ENCODE data around the gene NFS1.
A peak's percentile ranks its signal among the peaks of the same experiment; 100 is the strongest.

NFS1 gene

DNA sequence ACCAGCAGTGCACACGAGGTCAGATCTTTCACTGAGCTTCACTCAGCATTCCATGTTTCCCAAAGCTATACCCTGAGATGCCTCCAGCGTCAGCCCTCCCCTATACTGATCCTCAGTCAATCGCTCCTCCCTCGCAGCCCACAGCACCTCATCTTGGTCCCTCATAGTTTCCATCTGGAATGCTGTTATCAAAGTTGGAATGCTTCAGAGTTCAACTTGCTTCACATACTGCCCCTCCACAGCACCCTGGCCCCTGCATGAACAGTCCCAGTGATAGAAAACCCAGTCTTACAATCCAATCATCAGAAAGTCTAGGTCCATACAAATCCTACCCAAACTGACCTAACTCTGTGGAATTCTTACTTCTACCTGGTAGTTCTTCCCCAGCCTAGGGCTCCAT is 63.5 kb downstream of the NFS1 start:
- no peak for DNase-seq

DNA sequence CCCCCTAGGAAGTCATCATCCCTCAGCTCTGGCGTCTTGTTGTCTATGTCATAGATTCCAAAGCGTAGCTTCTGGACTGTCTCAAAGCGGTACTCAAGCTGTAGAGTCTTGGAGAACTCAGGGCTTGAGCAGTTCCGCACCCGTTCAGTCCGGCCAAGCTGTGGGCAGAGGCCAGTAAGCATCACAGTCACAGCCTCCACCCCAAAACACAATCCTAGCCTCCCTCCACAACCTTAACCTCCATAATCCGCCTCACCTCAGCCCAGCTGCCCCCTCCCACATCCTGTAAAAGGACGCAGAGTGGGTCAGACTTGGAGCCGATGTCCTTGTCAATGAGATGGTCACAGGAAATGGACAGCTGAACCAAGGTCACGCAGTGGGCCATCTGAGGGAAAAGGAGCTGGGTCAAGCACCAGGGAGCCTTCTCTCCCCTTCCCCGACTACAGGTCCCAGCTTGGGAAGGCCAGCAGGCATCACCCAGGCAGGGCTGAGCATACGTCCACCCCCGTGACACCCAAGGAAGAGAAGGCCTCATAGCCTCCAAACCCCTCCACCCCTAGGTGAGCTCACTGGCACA is 66.5 kb downstream of the NFS1 start:
- DNase-seq, result no peak

DNA sequence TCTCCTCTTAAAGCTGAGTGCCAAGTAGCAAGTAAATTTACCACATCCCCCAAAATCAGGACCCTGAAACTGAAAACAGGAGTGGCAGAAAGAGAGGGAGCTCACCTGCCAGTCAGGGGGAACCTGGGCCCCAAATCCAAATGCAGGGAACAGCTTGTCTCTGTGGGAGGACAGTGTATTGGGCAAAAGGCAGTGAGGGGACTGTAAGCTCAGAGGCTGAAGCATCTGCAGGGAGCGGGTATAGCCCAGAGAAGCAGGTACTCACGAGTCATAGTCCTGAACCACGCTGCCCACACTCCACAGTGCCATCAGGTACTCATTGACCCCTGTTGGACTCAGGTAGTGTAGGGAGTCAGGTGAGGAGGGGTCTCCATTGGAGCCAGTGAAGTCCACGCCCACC is 68.5 kb downstream of the NFS1 start:
- no peak for DNase-seq

DNA sequence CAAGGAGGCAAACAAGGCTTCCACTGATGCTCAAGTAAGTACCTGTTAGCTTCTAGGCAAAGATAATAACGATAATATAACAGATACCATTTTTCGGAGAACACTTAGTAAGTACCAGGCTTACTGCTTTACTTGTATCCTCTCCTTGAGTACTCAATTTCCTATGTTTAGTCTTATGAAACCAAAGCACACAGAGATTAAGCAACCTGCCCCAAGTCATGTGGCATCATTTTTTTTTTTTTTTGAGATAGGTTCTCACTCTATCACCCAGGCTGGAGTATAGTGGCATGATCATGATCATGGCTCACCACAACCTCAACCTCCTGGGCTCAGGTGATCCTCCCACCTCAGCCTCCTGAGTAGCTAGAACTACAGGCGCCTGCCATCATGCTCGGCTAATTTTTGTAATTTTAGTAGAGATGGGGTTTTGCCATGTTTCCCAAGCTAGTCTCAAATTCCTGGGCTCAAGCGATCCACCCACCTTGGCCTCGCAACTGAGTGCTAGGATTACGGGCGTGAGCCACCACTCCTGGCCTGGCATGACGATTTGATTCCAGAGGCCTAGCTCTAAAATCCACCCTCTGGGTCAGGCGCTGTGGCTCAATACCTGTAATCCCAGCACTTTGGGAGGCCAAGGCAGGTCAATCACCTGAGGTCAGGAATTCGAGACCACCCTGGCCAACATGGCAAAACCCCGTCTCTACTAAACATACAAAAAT is 69.6 kb downstream of the NFS1 start:
- DNase-seq, result no peak

DNA sequence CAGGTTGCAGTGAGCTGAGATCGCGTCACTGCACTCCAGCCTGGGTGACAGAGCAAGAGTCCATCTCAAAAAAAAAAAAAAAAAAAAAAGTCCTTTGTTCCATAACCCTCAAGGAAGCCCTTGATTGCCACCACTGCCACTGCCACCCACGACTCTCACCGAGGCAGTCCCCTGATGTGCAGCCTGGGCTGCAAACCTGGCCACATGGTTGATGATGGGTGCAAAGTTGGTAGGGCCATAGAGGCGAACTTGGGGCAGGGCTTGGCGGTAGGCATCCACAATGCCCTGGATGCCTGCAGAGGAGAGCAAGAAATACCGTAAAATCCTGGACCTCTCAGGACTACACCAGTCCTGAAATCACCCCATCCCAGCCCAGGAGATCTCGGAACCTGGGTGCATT is 72.0 kb downstream of the NFS1 start:
- DNase-seq, result no peak

DNA sequence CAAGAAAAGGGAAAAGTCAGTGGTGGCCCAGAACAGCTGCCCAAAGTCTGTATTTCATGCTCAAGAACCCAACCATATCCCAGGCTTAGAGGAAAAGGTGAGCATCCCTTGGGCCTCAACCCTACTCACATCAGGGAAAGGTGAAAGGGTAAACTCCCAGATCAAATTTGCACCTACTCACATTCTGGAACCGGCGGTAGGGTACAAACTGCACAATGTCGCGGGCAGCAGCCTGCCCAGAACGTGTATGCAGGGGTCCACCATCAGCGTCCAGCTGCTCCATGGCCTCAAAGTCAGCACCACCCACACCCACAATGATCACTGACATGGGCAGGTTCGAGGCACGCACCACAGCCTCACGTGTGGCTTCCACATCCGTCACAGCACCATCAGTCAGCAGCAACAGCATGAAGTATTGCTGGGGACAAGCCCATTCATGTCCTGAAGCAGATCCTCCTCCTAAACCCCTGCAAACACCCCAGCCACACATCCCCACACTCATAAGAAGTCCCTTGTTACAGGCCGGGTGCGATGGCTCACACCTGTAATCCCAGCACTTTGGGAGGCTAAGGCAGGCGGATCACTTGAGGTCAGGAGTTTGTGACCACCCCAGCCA is 72.7 kb downstream of the NFS1 start:
- no peak for DNase-seq

DNA sequence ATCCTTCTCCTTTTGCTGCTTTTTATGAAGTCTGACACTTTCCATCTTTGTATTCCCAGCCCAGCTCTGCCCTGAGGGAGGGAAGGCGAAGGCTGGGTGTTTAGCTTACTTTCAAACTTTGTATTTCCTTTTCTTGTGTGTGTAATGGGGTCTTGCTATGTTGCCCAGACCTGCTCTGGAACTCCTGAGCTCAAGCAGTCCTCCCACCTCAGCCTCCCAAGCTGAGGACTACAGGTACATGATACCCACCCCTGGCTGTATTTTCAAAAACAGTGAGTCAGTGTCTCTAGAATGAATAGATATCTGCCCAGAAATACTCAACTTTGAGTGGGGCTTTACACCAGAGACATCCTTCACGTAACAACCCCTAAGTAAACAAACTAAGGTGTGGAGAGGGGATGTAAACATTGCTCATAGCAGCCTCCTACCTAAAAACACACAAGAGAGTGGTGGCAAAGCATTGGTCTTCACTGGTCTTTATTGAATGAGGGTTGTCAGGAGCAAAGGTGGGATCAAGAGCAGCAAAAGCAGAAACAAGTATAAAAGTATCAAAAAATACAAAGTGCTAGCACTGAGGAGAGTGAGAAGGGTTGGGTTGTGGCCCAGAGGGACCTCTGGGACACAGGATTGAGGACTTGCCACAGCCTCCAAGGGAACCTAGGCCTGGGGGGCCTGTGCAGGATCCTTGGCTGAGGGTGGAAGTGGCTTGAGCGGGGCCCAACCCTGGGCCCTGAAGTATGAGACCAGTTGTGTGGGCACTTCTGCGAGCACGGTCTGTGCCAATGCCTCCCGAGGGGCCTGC is 73.4 kb downstream of the NFS1 start:
- no peak for DNase-seq

DNA sequence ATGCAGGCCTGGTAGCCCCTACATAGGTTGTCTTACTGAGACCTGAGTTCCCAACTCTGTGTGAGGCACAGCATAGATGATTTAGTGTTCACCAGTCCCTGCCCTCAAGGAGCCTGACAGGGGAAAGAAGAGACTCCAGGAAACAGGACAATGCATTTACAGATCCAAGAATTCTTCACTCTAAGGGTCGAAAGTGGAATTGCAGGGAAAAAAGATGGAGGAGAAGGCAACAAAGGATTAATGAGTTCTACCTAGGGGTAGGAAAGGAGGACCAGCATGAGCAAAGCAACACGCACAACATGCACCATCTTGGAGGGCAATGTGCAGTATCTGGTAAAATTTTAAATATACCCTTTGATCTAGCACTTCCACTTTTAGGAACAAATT is 77.6 kb downstream of the NFS1 start:
- no peak for DNase-seq

DNA sequence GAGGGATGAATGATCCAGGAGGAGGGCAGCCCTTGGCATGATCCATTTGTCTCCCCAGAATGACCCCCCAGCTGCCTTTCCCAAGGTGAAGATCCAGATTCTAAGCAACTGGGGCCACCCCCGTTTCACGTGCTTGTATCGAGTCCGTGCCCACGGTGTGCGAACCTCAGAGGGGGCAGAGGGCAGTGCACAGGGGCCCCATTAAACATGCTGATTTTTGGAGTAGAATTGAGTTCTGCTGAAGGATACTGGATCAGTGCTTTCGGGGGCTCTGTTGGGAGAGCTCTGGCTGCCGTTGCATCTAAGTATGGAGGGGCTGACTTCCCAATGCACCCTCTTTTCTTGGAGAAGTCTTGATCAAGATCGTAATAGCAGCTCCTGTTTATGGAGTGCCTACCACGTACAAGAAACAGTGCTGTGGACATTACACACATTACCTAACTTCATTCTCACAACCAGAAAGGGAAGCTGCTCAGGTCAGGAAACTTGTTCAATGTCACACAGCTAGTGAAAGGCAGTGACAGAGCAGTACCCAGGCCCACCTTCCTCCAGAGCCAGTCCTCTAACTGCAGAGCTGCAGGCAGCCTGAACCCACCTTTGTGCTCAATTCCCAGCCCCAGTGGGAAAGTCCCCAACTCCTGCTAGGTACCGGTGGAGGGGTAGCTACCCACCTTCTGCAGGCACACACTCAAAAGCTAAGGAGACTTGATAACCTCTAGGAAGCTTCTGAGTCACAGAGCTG is 78.2 kb downstream of the NFS1 start:
- DNase-seq, result no peak

DNA sequence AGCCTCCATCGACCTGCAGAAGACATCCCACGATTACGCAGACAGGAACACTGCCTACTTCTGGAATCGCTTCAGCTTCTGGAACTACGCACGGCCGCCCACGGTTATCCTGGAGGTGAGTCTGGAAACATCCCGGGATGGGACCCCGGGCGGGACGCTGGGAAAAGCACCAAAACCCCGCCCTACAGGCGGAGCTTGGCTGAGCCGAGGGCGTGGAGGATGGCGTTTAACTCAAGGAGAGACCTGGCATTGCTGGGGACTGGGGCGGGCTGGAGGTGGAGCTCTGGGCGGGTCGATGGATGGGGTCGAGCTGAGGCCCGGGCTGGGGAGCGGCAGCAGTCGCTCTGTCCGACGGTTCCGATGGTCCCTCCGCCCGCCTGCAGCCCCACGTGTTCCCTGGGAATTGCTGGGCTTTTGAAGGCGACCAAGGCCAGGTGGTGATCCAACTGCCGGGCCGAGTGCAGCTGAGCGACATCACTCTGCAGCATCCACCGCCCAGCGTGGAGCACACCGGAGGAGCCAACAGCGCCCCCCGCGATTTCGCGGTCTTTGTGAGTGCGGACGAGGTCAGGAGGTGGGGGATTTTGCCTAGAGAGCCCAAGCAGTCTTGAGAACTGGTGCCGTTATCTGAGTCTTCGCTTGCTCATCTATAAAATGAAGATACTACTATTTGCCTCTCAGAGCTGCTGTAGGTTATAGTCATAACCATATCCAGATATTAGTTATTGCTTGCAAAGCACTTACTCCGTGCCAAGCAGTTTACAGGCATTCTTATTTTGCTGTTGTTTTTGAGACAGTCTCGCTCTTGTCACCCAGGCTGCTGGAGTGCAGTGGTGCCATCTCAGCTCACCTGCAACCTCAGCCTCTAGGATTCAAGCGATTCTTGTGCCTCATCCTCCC is 79.7 kb downstream of the NFS1 start:
- DNase-seq, result peak; percentile 89

DNA sequence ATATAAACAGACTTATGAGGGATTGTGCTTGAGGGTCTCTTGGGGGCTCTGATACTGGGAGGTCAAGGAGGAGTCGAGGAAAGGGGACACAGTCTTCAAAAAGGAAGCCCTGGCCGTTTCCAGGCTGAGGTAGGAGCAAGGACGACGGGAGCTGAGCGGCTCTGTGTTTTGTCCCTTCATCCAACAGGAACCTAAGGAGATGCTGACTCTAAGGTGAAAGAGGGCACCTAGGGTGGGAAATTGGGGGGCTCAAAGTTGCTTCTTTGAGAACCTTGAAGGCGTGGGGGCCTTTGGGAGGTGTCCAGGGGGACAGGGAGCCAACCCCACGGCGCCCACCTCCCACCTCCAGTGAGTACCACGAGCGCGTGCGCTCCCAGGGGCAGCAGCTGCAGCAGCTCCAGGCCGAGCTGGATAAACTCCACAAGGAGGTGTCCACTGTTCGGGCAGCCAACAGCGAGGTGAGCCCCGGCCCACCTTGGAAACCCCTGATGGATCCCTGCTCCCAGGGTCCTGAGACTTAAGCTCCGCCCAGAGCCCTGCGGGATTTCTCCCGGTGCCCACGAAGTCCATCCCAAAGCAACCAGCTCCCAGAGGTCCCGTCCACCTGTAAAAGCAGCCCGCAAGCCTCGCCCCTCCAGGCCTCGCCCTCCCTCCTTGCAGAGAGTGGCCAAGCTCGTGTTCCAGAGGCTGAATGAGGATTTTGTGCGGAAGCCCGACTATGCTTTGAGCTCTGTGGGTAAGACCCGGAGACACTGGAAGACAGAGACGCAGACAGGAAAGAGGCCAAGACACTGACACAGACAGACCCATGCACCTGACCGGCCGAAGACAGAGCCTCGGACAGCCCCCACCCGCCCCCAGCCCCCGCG is 80.7 kb downstream of the NFS1 start:
- no peak for DNase-seq
